Measurements from ENCODE around the gene ATL3.

GRCh38 chr11:63609971-63610580 lies 61.1 kb downstream of the ATL3 start:
- TF ChIP-seq, protein P1, sequence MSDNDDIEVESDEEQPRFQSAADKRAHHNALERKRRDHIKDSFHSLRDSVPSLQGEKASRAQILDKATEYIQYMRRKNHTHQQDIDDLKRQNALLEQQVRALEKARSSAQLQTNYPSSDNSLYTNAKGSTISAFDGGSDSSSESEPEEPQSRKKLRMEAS (IDR thresholded peaks at IDR 0.05), result no peak
- TF ChIP-seq, protein P2, sequence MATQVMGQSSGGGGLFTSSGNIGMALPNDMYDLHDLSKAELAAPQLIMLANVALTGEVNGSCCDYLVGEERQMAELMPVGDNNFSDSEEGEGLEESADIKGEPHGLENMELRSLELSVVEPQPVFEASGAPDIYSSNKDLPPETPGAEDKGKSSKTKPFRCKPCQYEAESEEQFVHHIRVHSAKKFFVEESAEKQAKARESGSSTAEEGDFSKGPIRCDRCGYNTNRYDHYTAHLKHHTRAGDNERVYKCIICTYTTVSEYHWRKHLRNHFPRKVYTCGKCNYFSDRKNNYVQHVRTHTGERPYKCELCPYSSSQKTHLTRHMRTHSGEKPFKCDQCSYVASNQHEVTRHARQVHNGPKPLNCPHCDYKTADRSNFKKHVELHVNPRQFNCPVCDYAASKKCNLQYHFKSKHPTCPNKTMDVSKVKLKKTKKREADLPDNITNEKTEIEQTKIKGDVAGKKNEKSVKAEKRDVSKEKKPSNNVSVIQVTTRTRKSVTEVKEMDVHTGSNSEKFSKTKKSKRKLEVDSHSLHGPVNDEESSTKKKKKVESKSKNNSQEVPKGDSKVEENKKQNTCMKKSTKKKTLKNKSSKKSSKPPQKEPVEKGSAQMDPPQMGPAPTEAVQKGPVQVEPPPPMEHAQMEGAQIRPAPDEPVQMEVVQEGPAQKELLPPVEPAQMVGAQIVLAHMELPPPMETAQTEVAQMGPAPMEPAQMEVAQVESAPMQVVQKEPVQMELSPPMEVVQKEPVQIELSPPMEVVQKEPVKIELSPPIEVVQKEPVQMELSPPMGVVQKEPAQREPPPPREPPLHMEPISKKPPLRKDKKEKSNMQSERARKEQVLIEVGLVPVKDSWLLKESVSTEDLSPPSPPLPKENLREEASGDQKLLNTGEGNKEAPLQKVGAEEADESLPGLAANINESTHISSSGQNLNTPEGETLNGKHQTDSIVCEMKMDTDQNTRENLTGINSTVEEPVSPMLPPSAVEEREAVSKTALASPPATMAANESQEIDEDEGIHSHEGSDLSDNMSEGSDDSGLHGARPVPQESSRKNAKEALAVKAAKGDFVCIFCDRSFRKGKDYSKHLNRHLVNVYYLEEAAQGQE (IDR thresholded peaks at IDR 0.05), result no peak
- no peak for TF ChIP-seq TAF1 (conservative IDR thresholded peaks at IDR 0.05)
- TF ChIP-seq, protein P3, sequence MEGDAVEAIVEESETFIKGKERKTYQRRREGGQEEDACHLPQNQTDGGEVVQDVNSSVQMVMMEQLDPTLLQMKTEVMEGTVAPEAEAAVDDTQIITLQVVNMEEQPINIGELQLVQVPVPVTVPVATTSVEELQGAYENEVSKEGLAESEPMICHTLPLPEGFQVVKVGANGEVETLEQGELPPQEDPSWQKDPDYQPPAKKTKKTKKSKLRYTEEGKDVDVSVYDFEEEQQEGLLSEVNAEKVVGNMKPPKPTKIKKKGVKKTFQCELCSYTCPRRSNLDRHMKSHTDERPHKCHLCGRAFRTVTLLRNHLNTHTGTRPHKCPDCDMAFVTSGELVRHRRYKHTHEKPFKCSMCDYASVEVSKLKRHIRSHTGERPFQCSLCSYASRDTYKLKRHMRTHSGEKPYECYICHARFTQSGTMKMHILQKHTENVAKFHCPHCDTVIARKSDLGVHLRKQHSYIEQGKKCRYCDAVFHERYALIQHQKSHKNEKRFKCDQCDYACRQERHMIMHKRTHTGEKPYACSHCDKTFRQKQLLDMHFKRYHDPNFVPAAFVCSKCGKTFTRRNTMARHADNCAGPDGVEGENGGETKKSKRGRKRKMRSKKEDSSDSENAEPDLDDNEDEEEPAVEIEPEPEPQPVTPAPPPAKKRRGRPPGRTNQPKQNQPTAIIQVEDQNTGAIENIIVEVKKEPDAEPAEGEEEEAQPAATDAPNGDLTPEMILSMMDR (IDR thresholded peaks at IDR 0.05; ENCODE audit: low read depth, low read length, missing input control), result no peak
- no peak for TF ChIP-seq NR2F2 (IDR thresholded peaks at IDR 0.05)

Data from liver (tissue), 3 donors.